ENCODE results near the gene PUS1.

Gene PUS1

DNA sequence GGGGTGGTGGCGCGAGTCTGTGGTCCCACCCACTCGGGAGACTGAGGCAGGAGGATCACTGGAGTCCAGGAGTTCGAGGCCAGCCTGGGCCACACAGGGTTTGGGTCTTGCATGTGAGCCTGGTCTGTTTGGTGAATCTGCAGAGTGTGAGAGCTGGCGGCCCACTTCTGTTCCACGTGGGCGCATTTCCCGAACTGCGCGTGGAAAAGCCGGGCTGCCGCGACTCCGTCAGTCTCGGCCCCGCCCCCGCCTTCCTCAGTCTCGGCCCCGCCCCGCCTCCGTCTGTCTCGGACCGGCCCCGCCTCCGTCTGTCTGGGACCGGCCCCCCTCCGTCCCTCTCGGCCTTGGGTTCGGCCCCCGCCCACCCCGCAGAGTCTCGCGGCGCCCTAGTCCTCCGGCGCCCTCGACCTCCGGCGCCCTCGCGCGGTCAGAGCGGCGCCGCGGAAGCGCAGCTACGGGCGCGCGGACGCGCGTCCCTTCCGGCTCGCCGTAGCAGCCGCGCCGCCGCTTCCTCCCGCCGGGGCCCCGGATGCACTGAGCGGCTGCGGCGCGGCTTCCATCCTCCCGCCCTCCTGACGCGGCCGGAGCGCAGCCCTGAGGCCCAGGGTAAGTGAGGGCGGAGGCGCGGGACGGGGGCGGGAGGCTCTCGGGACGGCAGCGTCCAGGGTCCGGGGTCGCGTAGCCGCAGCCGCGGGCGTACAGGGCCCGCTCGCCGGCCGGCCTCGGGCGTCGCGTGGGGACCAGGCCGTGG is 20.5 kb downstream of the PUS1 start, which contains the start of gene EP400 (continued):
- TF ChIP-seq EGR2 (tag by site-specific recombination; IDR thresholded peaks at IDR 0.05; ENCODE audit: low read depth) (peak; percentile 65), KLF10 (tag by site-specific recombination; IDR thresholded peaks at IDR 0.05) (peak; percentile 86), IKZF3 (tag by site-specific recombination; IDR thresholded peaks at IDR 0.05) (0 out of 2 replicates have a peak, but pooled peaks have one; percentile 4), ZNF561 (tag by site-specific recombination; IDR thresholded peaks at IDR 0.05; ENCODE audit: borderline replicate concordance) (peak; percentile 71; the same call in 1 of the 2 replicates), ZNF664 (tag by site-specific recombination; IDR thresholded peaks at IDR 0.05) (no peak), KLF16 (tag by site-specific recombination; IDR thresholded peaks at IDR 0.05) (peak; percentile 78; the same call in 1 of the 2 replicates), SP3 (tag by site-specific recombination; IDR thresholded peaks at IDR 0.05) (peak; percentile 58), ZNF529 (tag by site-specific recombination; IDR thresholded peaks at IDR 0.05; ENCODE audit: insufficient replicate concordance) (no peak), KLF9 (tag by site-specific recombination; IDR thresholded peaks at IDR 0.05; ENCODE audit: low read depth) (peak; percentile 84), ZSCAN30 (tag by site-specific recombination; IDR thresholded peaks at IDR 0.05) (peak; percentile 66; the same call in 1 of the 2 replicates), GLIS2 (tag by site-specific recombination; IDR thresholded peaks at IDR 0.05) (peak; percentile 26; the same call in 1 of the 2 replicates), ZBTB8A (tag by site-specific recombination; IDR thresholded peaks at IDR 0.05) (peak; percentile 75), ZNF596 (tag by site-specific recombination; IDR thresholded peaks at IDR 0.05) (peak; percentile 27; the same call in 1 of the 2 replicates)
- TF ChIP-seq, protein P1, sequence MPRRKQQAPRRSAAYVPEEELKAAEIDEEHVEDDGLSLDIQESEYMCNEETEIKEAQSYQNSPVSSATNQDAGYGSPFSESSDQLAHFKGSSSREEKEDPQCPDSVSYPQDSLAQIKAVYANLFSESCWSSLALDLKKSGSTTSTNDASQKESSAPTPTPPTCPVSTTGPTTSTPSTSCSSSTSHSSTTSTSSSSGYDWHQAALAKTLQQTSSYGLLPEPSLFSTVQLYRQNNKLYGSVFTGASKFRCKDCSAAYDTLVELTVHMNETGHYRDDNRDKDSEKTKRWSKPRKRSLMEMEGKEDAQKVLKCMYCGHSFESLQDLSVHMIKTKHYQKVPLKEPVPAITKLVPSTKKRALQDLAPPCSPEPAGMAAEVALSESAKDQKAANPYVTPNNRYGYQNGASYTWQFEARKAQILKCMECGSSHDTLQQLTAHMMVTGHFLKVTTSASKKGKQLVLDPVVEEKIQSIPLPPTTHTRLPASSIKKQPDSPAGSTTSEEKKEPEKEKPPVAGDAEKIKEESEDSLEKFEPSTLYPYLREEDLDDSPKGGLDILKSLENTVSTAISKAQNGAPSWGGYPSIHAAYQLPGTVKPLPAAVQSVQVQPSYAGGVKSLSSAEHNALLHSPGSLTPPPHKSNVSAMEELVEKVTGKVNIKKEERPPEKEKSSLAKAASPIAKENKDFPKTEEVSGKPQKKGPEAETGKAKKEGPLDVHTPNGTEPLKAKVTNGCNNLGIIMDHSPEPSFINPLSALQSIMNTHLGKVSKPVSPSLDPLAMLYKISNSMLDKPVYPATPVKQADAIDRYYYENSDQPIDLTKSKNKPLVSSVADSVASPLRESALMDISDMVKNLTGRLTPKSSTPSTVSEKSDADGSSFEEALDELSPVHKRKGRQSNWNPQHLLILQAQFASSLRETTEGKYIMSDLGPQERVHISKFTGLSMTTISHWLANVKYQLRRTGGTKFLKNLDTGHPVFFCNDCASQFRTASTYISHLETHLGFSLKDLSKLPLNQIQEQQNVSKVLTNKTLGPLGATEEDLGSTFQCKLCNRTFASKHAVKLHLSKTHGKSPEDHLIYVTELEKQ (tag by site-specific recombination; IDR thresholded peaks at IDR 0.05; ENCODE audit: borderline replicate concordance): no peak
- TF ChIP-seq, protein P2, sequence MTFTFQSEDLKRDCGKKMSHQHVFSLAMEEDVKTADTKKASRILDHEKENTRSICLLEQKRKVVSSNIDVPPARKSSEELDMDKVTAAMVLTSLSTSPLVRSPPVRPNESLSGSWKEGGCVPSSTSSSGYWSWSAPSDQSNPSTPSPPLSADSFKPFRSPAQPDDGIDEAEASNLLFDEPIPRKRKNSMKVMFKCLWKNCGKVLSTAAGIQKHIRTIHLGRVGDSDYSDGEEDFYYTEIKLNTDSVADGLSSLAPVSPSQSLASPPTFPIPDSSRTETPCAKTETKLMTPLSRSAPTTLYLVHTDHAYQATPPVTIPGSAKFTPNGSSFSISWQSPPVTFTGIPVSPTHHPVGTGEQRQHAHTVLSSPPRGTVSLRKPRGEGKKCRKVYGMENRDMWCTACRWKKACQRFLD (tag by site-specific recombination; IDR thresholded peaks at IDR 0.05): no peak
- TF ChIP-seq, protein P3, sequence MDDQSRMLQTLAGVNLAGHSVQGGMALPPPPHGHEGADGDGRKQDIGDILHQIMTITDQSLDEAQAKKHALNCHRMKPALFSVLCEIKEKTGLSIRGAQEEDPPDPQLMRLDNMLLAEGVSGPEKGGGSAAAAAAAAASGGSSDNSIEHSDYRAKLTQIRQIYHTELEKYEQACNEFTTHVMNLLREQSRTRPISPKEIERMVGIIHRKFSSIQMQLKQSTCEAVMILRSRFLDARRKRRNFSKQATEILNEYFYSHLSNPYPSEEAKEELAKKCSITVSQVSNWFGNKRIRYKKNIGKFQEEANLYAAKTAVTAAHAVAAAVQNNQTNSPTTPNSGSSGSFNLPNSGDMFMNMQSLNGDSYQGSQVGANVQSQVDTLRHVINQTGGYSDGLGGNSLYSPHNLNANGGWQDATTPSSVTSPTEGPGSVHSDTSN (CRISPR knock-in tag; IDR thresholded peaks at IDR 0.05): peak; percentile 69
- TF ChIP-seq, protein P4, sequence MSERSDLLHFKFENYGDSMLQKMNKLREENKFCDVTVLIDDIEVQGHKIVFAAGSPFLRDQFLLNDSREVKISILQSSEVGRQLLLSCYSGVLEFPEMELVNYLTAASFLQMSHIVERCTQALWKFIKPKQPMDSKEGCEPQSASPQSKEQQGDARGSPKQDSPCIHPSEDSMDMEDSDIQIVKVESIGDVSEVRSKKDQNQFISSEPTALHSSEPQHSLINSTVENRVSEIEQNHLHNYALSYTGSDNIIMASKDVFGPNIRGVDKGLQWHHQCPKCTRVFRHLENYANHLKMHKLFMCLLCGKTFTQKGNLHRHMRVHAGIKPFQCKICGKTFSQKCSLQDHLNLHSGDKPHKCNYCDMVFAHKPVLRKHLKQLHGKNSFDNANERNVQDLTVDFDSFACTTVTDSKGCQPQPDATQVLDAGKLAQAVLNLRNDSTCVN (tag by site-specific recombination; optimal IDR thresholded peaks at IDR 0.05): peak; percentile 63
- TF ChIP-seq, protein P5, sequence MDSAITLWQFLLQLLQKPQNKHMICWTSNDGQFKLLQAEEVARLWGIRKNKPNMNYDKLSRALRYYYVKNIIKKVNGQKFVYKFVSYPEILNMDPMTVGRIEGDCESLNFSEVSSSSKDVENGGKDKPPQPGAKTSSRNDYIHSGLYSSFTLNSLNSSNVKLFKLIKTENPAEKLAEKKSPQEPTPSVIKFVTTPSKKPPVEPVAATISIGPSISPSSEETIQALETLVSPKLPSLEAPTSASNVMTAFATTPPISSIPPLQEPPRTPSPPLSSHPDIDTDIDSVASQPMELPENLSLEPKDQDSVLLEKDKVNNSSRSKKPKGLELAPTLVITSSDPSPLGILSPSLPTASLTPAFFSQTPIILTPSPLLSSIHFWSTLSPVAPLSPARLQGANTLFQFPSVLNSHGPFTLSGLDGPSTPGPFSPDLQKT (IDR thresholded peaks at IDR 0.05; ENCODE audit: borderline replicate concordance, low read depth, low read length): no peak
- TF ChIP-seq, protein P6, sequence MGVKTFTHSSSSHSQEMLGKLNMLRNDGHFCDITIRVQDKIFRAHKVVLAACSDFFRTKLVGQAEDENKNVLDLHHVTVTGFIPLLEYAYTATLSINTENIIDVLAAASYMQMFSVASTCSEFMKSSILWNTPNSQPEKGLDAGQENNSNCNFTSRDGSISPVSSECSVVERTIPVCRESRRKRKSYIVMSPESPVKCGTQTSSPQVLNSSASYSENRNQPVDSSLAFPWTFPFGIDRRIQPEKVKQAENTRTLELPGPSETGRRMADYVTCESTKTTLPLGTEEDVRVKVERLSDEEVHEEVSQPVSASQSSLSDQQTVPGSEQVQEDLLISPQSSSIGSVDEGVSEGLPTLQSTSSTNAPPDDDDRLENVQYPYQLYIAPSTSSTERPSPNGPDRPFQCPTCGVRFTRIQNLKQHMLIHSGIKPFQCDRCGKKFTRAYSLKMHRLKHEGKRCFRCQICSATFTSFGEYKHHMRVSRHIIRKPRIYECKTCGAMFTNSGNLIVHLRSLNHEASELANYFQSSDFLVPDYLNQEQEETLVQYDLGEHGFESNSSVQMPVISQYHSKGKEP (tag by site-specific recombination; IDR thresholded peaks at IDR 0.05): peak; percentile 60

Data from HEK293 (cell line).